GM12878 (cell line): ENCODE measurements around the gene CAMK2N2. TPM values are rescaled to one million over a fixed set of nuclear protein-coding genes. Genes with fewer than 3 reads are reported as not detected.
A peak's percentile ranks its signal among the peaks of the same experiment; 100 is the strongest.

ENCODE experiments used
- ATF3 ChIP-seq: IDR thresholded peaks from 2 replicates; pipeline ENCODE4 v1.6.1; 2011; ENCODE audit warnings: low read depth, mild to moderate bottlenecking, low read length, moderate library complexity, borderline replicate concordance; ENCODE audit errors: extremely low read depth
- BCL11A ChIP-seq: IDR thresholded peaks from 2 replicates; pipeline ENCODE4 v1.6.1; 2011; ENCODE audit warnings: low read depth, low read length
- CREM ChIP-seq: IDR thresholded peaks from 2 replicates; pipeline ENCODE4 v1.6.1; 2014; ENCODE audit warnings: antibody characterized with exemption, low read depth
- IKZF2 ChIP-seq, 2 experiments: fragments of 450-650 bp; IDR thresholded peaks; 2 replicates each; pipeline ENCODE4 v1.6.1; 2017; ENCODE audit warnings: mild to moderate bottlenecking in 2 of 2, moderate library complexity in 2 of 2
- IRF3 ChIP-seq: fragments of 450-650 bp; IDR thresholded peaks from 2 replicates; pipeline ENCODE4 v1.6.1; 2014; ENCODE audit warnings: mild to moderate bottlenecking
- JUNB ChIP-seq: IDR thresholded peaks from 2 replicates; pipeline ENCODE4 v1.6.1; 2016; ENCODE audit warnings: antibody characterized with exemption, mild to moderate bottlenecking
- MYC ChIP-seq: IDR thresholded peaks from 2 replicates; pipeline ENCODE4 v1.6.1; 2011; ENCODE audit warnings: mild to moderate bottlenecking, low read length, moderate library complexity, inconsistent platforms; ENCODE audit not compliant: insufficient read depth, insufficient replicate concordance, insufficient read length, severe bottlenecking
- NFIC ChIP-seq: IDR thresholded peaks from 2 replicates; pipeline ENCODE4 v1.6.1; 2012; ENCODE audit warnings: low read depth, mild to moderate bottlenecking, inconsistent platforms, low read length, moderate library complexity
- NRF1 ChIP-seq: conservative IDR thresholded peaks from 2 replicates; pipeline ENCODE4 v1.6.1; 2011; ENCODE audit warnings: mild to moderate bottlenecking, low read depth, low read length, improper control_type of control experiment
- PAX5 ChIP-seq: IDR thresholded peaks from 2 replicates; pipeline ENCODE4 v1.6.1; 2011; ENCODE audit warnings: low read depth, low read length, borderline replicate concordance
- RAD21 ChIP-seq: IDR thresholded peaks from 2 replicates; pipeline ENCODE4 v1.6.1; 2011; ENCODE audit warnings: mild to moderate bottlenecking, low read depth, low read length, moderate library complexity; ENCODE audit not compliant: insufficient read depth
- RB1 ChIP-seq: fragments of 450-650 bp; formaldehyde crosslinking; IDR thresholded peaks from 2 replicates; pipeline ENCODE4 v1.6.1; 2017; ENCODE audit warnings: mild to moderate bottlenecking, borderline replicate concordance
- SMAD1 ChIP-seq: fragments of 450-650 bp; IDR thresholded peaks from 2 replicates; pipeline ENCODE4 v1.6.1; 2018; ENCODE audit warnings: mild to moderate bottlenecking, low read depth; ENCODE audit not compliant: partially characterized antibody
- SPI1 ChIP-seq: IDR thresholded peaks from 2 replicates; pipeline ENCODE4 v1.6.1; 2011; ENCODE audit warnings: low read depth, mild to moderate bottlenecking, low read length, moderate library complexity, borderline replicate concordance; ENCODE audit not compliant: insufficient read depth
- SUPT20H ChIP-seq: IDR thresholded peaks from 2 replicates; pipeline ENCODE4 v1.6.1; 2011; ENCODE audit warnings: low read depth, mild to moderate bottlenecking, low read length, moderate library complexity, borderline replicate concordance; ENCODE audit not compliant: control insufficient read depth
- TCF7 ChIP-seq: IDR thresholded peaks from 2 replicates; pipeline ENCODE4 v1.6.1; 2014; ENCODE audit warnings: antibody characterized with exemption, borderline replicate concordance
- ZNF217 ChIP-seq: fragments of 450-650 bp; IDR thresholded peaks from 2 replicates; pipeline ENCODE4 v1.6.1; 2017; ENCODE audit warnings: antibody characterized with exemption, mild to moderate bottlenecking
- polyA plus RNA-seq, 11 experiments: library from polyadenylated mRNA; depleted of rRNA in 4 of 11; unstranded in 6 of 11; stranded (reverse) in 5 of 11; fragments of >200 nt; fragmentation: Nextera tagmentation in 4 of 11; fragmentation: Illumina TruSeq in 1 of 11; extraction: Ambion mirVana in 4 of 11; extraction: Trizol in 1 of 11; gene quantifications; 1 replicate in 1 of 11; 2 replicates in 10 of 11; pipeline versions ENCODE4 v1.2.1 to v1.2.3, GENCODE V29; 2011 to 2016; ENCODE audit warnings: inconsistent platforms in 2 of 11, missing spikeins in 2 of 11, low read depth in 1 of 11
- total RNA-seq, 4 experiments: library from RNA; depleted of rRNA in 3 of 4; stranded (reverse); fragments of >200 nt in 3 of 4; fragmentation: Illumina TruSeq in 1 of 4; extraction: Trizol in 1 of 4; gene quantifications; 2 replicates each; pipeline versions ENCODE4 v1.2.1 to v1.2.3, GENCODE V29; 2013 to 2021
- TF ChIP-seq, protein P1 (sequence below): fragments of 450-650 bp; IDR thresholded peaks from 2 replicates; pipeline ENCODE4 v1.6.1; 2017; ENCODE audit warnings: mild to moderate bottlenecking, moderate library complexity
- TF ChIP-seq, protein P2 (sequence below): IDR thresholded peaks from 2 replicates; pipeline ENCODE4 v1.6.1; 2012; ENCODE audit warnings: low read depth, low read length, improper control_type of control experiment
- TF ChIP-seq, protein P3 (sequence below): IDR thresholded peaks from 2 replicates; pipeline ENCODE4 v1.6.1; 2011; ENCODE audit warnings: mild to moderate bottlenecking, low read depth, low read length, moderate library complexity; ENCODE audit not compliant: insufficient replicate concordance

CAMK2N2 gene
- total and polyA plus RNA-seq, 10 of the 15 experiments (the other 5 are each of a cell fraction or from before 2014, with no cell fraction given) = 0.06 to 1.4 (median 0.45) TPM; not detected in 1

GRCh38 chr3:184248454-184249411 lies 12.6 kb downstream of the CAMK2N2 start, which contains the start of gene ALG3 (continued):
- TF ChIP-seq, protein P1, sequence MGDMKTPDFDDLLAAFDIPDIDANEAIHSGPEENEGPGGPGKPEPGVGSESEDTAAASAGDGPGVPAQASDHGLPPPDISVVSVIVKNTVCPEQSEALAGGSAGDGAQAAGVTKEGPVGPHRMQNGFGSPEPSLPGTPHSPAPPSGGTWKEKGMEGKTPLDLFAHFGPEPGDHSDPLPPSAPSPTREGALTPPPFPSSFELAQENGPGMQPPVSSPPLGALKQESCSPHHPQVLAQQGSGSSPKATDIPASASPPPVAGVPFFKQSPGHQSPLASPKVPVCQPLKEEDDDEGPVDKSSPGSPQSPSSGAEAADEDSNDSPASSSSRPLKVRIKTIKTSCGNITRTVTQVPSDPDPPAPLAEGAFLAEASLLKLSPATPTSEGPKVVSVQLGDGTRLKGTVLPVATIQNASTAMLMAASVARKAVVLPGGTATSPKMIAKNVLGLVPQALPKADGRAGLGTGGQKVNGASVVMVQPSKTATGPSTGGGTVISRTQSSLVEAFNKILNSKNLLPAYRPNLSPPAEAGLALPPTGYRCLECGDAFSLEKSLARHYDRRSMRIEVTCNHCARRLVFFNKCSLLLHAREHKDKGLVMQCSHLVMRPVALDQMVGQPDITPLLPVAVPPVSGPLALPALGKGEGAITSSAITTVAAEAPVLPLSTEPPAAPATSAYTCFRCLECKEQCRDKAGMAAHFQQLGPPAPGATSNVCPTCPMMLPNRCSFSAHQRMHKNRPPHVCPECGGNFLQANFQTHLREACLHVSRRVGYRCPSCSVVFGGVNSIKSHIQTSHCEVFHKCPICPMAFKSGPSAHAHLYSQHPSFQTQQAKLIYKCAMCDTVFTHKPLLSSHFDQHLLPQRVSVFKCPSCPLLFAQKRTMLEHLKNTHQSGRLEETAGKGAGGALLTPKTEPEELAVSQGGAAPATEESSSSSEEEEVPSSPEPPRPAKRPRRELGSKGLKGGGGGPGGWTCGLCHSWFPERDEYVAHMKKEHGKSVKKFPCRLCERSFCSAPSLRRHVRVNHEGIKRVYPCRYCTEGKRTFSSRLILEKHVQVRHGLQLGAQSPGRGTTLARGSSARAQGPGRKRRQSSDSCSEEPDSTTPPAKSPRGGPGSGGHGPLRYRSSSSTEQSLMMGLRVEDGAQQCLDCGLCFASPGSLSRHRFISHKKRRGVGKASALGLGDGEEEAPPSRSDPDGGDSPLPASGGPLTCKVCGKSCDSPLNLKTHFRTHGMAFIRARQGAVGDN = no peak
- peak; percentile 72; the same call in 1 of the 2 replicates for TF ChIP-seq RB1
- no peak for TF ChIP-seq ZNF217
- no peak for TF ChIP-seq ATF3
- no peak for TF ChIP-seq SMAD1
- no peak for TF ChIP-seq TCF7
- TF ChIP-seq JUNB = no peak
- TF ChIP-seq PAX5 = no peak
- no peak for TF ChIP-seq SPI1
- no peak for TF ChIP-seq IRF3
- TF ChIP-seq NFIC = 0 out of 2 replicates have a peak, but pooled peaks have one; percentile 33
- TF ChIP-seq, protein P2, sequence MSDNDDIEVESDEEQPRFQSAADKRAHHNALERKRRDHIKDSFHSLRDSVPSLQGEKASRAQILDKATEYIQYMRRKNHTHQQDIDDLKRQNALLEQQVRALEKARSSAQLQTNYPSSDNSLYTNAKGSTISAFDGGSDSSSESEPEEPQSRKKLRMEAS = peak; percentile 88
- TF ChIP-seq, protein P3, sequence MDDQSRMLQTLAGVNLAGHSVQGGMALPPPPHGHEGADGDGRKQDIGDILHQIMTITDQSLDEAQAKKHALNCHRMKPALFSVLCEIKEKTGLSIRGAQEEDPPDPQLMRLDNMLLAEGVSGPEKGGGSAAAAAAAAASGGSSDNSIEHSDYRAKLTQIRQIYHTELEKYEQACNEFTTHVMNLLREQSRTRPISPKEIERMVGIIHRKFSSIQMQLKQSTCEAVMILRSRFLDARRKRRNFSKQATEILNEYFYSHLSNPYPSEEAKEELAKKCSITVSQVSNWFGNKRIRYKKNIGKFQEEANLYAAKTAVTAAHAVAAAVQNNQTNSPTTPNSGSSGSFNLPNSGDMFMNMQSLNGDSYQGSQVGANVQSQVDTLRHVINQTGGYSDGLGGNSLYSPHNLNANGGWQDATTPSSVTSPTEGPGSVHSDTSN = peak; percentile 6
- TF ChIP-seq BCL11A = no peak
- TF ChIP-seq NRF1 = no peak
- no peak for TF ChIP-seq IKZF2 (IDR thresholded peaks at IDR 0.05)
- peak; percentile 96 for TF ChIP-seq MYC
- no peak for TF ChIP-seq SUPT20H
- no peak for TF ChIP-seq RAD21
- peak; percentile 75 for TF ChIP-seq CREM
